ENCODE measurements around the gene WBP1L.
"Not testable (repeated sequence)": the region's sequence is repeated elsewhere in the genome, so short reads cannot be mapped to it uniquely, and the experiment has no call there.

Gene WBP1L

GRCh38 chr10:102731222-102731800 is 12.4 kb upstream of the WBP1L start:
- no peak overlapping the region for H3K4me3 ChIP-seq (ENCODE audit: low read depth, low read length)
- no peak for TF ChIP-seq CTCF (IDR thresholded peaks at IDR 0.05; ENCODE audit: low read depth, low read length)
- no peak for DNase-seq (ENCODE audit: low read depth, low spot score)
- in situ Hi-C loops (cut with HindIII; ENCODE audit: low sequenced_read_pairs), result no loop called here

- TF ChIP-seq CTCF (IDR thresholded peaks at IDR 0.05; ENCODE audit: low read depth, low read length), result no peak
- in situ Hi-C loops (cut with HindIII; ENCODE audit: low sequenced_read_pairs), result no loop called here
- DNase-seq (ENCODE audit: low read depth, low spot score), result no peak
- no peak overlapping the region for H3K4me3 ChIP-seq (ENCODE audit: low read depth, low read length)
Measured at GRCh38 chr10:102732661-102733060, 11.1 kb upstream of the WBP1L start.

GRCh38 chr10:102735065-102735562 is 8.6 kb upstream of the WBP1L start:
- no peak for TF ChIP-seq CTCF (IDR thresholded peaks at IDR 0.05; ENCODE audit: low read depth, low read length)
- in situ Hi-C loops (cut with HindIII; ENCODE audit: low sequenced_read_pairs), result no loop called here
- DNase-seq (ENCODE audit: low read depth, low spot score), result no peak
- H3K4me3 ChIP-seq (ENCODE audit: low read depth, low read length), result no peak overlapping the region

- no peak overlapping the region for H3K4me3 ChIP-seq (ENCODE audit: low read depth, low read length)
- no peak for DNase-seq (ENCODE audit: low read depth, low spot score)
- no peak for TF ChIP-seq CTCF (IDR thresholded peaks at IDR 0.05; ENCODE audit: low read depth, low read length)
- in situ Hi-C loops (cut with HindIII; ENCODE audit: low sequenced_read_pairs), result no loop called here
Measured at GRCh38 chr10:102738692-102739121, 5.0 kb upstream of the WBP1L start.

GRCh38 chr10:102740229-102740628 is 3.5 kb upstream of the WBP1L start:
- in situ Hi-C loops (cut with HindIII; ENCODE audit: low sequenced_read_pairs), result no loop called here
- no peak overlapping the region for H3K4me3 ChIP-seq (ENCODE audit: low read depth, low read length)
- no peak for DNase-seq (ENCODE audit: low read depth, low spot score)
- no peak for TF ChIP-seq CTCF (IDR thresholded peaks at IDR 0.05; ENCODE audit: low read depth, low read length)

- no peak overlapping the region for H3K4me3 ChIP-seq (ENCODE audit: low read depth, low read length)
- no peak for TF ChIP-seq CTCF (IDR thresholded peaks at IDR 0.05; ENCODE audit: low read depth, low read length)
- in situ Hi-C loops (cut with HindIII; ENCODE audit: low sequenced_read_pairs), result no loop called here
- DNase-seq (ENCODE audit: low read depth, low spot score), result no peak
Measured at GRCh38 chr10:102741726-102742237, 2.0 kb upstream of the WBP1L start.

- DNase-seq (ENCODE audit: low read depth, low spot score); in situ Hi-C loops (cut with HindIII; ENCODE audit: low sequenced_read_pairs); H3K4me3 ChIP-seq (ENCODE audit: low read depth, low read length): not testable (repeated sequence)
Measured at GRCh38 chr10:102742313-102742712, 1.4 kb upstream of the WBP1L start.
